Midbrain (tissue), 1 donor: ENCODE measurements around the gene INTS4.
"Not testable (repeated sequence)": the region's sequence is repeated elsewhere in the genome, so short reads cannot be mapped to it uniquely, and the experiment has no call there.

Source experiments
- DNase-seq: peaks from one replicate; lab custom pipeline; 2025; lab: John Stamatoyannopoulos, UW

INTS4 gene

DNA sequence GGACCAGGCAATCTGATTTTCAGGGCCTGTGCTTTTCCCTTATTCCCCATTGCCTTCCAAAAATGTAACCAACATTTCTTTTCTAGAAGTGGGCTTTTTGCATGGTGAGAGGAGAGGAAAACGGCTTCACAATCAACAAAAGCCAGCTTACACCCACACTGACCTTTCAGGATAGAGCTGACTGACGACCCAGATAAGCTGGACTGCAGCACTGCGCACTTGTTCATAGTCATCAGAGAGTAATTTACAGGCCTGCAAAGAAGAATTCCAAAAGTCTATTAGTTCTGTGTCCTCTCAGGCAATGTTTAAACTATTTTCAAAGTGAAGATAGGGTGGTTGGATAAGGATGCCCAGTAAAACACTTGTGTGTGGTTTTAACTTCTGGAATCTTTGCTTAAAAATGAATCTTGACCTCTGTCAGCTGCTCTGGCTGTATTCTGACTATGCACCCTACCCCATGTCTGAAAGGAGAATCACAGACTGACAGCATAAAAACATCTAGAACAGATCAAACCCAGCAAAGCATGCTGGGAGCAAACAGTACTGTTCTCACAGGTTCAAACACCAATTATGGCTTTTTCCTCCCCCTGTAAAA is 35.8 kb downstream of the INTS4 start:
- DNase-seq = not testable (repeated sequence)

DNA sequence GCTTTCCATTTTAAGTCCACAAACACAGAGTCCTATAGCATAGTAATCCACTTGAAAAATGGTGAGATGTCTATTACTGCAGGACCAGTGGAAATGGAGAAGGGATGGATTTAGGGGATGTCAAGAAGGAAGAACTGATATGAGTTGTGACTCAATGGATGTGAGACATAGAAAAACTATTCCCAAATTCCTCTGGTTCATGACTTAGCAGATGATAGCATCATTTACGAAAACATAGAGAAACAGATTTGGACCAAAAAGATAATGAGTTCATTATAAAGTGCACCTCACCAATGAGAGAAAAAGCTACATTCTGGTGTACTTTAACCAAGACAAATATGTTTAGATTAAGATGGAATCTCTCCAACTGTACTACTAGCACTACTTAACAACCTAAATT is 51.2 kb downstream of the INTS4 start:
- not testable (repeated sequence) for DNase-seq

DNA sequence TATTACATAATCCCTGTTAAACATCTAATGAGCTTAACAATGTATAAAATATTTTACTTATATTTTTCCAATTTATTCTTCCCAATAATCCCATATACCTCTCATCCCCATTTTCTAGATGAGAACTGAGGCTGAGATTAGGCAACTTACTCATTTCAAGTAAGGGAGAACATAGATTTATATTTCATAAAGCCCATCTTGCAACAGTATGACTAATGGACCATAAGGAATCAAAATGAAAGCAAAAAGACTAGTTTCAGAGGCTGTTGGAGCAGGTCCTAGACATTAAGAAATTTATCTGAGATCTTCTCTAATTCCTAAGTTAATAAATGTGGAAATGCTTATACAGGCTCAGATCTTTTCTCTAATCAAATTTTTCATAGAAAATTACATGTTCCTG is 52.0 kb downstream of the INTS4 start:
- DNase-seq = not testable (repeated sequence)

DNA sequence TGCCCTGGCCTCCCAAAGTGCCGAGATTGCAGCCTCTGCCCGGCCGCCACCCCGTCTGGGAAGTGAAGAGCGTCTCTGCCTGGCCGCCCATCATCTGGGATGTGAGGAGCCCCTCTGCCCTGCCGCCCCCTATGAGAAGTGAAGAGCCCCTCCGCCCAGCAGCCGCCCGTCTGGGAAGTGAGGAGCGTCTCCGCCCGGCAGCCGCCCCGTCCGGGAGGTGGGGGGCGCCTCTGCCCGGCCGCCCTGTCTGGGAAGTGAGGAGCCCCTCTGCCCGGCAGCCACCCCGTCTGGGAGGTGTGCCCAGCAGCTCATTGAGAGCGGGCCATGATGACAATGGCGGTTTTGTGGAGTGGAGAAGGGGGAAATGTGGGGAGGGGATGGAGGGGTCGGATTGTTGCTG is 60.9 kb downstream of the INTS4 start:
- not testable (repeated sequence) for DNase-seq

DNA sequence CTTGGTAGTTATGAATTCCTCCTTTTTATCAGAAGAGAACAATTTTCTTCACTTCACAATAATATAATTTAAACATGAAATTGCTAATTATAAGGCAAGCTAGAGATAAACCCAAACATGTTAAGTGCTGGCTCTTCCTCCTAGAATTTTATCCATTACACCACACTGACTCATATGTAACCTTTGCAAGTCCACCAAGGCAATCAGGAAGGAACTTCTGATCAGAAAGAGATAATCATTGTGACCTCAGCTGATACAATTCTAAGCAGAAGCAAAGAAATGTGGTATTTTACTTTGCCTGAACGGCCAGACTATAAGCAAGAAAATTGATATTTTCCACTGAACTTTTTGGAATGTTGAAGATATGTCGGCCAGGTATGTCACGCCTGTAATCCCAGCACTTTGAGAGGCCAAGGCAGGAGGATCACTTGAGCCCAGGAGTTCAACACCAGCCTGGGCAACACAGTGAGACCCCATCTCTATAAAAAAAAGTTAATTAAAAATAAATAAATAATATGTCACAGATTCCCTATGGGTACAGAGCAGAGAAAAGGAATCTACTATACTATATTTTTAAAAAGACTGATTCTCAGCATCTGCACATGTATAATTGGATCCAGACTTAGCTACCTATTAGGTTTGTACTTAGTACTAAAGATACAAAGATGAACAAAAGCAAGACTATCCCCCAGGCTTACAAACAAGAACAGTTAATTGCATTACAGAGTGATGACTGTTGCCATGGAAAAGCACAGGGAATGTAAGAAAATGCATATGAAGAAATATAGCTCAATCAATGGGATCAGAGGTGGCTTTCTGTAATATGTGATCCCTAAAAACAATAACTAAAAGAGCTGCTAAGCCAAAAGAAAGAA is 63.9 kb downstream of the INTS4 start:
- not testable (repeated sequence) for DNase-seq

DNA sequence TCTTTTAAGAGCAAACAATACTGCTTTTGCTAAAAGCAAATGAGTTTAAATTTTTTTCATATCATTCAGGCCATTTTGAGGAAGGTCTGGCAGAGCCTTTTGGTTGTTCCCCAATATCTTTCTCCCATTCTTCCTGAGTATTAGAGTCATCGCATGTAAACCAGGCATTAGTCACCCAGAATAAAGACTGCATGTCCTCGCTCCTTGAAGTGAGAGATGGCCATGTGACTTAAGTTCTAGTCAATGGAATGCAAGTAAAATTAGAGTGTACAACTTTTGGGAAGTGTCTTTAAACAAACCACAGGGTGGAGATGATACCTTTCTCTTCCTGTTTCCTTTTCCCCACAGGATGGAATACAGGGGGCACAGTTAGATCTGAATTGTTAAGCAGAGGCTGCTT is 76.8 kb downstream of the INTS4 start:
- DNase-seq = not testable (repeated sequence)

DNA sequence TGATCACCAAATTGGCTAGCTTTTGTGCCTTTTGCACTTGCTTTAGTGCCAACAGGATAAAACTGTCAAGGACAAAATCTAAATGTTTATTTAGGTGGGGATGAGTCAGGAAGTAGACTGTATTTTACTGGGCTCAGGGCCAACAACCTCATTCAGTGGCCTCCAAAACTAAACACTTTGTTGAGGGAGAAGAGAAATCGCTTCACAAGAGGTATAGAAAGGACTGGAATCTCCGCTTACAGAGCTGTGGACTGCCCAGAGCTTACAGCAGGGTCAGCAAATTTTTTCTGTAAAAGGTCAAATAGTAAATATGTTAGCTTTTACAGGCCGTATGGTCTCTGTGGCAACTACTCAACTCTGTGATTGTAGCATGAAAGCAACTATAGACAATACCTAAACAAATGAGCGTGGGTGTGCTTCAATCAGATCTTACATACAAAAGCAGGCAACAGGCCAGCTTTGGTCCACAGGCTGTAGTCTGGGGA is 80.1 kb downstream of the INTS4 start:
- not testable (repeated sequence) for DNase-seq

DNA sequence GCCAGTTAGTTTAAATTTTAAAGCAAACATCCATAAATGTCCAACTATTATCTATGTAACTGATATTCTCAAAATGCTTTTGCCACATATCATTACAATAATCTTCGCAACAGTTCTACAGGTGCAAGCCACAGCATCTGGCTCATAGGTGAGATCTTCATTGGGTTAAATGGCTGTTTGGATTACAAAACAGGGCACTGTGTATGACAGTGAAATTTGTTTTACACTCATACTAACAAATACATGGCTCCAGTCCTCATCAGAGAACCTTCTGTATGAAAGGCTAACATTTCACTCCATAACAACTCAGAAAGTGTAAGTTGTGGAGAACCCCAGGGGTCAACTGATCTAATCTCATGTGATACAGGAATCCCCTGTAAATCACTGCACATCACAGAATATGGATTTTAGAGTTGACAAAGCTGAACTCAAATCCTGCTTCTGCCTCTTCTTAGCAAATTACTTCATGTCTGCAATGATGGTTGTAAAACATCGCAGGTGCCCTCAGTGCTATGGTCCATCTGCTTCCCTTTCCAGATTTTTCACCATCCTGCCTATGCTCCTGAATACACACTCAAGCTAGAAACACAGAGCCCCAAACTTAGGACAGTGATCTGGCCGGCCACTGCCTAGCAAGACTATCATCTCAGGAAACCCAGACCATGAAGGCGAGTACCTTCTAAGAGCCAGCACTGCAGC is 80.7 kb downstream of the INTS4 start:
- not testable (repeated sequence) for DNase-seq

DNA sequence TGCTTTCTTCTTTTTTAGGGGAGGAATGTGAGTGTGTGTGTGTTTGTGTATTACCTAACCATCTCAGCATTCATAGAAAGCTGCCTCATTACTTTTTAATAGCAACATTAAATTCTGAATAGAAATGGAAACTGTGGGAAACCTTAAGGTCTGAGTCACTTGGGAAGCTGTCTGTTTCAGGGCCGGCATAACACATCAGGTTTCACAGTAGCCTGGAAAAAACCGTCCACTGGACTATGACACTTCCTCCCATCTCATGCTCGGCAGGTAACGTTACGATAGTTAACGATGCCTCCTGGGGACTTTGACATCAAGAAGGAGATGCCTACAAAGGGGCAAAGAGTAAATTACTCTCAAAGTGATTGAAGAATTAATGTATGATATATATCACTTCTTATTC is 83.6 kb downstream of the INTS4 start:
- not testable (repeated sequence) for DNase-seq

DNA sequence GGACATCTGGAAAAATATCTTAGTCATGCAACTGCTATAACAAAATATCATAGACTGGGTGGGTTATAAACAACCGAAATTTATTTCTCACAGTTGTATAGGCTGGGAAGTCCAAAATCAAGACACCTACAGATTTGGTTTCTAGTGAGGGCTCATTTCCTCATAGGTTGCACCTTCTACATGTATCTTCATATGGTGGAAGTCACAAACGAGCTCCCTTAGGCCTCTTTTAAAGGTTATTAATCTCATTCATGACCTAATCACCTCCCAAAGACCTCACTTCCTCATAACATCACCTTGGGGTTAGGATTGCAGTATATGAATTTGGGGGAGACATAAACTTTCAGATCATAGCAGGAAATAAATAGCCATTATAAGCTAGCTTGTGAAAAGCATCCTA is 85.2 kb downstream of the INTS4 start:
- DNase-seq = no peak

DNA sequence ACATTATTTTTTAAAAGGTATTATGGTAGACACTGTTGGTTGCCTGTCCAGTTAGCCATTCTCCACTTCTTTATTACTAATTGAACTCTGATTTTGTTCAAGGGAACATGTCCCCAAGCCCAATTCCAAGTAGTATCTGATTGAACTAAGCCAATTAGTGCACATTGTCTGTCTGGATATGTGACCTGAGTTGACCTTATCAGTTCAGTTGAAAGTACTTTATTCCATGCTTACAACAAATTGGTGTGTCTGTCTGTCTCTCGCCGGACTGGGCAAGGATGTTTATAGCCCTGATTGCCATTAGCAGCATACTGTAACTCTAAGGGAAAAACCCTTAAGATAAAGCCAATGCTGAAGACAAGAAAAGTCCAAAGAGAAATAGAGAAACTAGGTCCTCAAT is 85.6 kb downstream of the INTS4 start:
- DNase-seq = no peak

DNA sequence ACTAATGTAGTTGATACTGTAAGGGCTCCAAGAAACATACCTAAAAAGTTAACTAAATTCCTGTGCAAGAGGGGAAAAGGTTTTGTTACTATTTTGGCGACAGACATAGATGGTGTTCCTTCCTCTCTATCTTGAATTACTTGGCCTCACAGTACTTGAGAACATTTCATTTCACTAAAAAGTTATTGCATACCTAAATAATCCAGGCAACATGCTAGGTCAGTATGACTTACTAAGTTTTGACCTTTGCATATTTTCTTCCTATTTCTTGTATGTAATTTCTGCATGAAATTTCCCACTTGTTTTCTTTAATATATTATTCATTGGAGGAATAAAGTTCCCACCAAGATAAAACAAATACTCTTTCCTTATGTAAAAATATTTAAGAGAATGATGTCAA is 99.5 kb downstream of the INTS4 start:
- not testable (repeated sequence) for DNase-seq

DNA sequence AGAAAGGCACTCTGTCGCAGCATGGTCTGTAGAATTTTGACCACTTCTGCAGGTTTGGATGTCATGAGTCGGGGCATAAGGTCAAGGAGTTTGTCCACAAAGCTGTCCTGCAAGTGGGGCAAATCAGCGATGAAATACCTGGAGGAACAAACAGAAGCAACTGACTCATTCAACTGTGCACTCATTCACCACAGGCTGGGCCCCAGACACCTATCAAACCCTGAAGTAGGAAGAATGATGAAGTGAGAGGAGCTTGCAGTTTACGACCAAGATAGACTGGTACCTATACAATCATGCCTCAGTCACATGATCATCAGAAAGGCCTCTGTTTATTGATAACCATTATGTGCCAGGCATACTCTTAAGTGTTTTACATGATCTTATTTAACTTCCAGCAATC is 102.8 kb downstream of the INTS4 start:
- DNase-seq = not testable (repeated sequence)

DNA sequence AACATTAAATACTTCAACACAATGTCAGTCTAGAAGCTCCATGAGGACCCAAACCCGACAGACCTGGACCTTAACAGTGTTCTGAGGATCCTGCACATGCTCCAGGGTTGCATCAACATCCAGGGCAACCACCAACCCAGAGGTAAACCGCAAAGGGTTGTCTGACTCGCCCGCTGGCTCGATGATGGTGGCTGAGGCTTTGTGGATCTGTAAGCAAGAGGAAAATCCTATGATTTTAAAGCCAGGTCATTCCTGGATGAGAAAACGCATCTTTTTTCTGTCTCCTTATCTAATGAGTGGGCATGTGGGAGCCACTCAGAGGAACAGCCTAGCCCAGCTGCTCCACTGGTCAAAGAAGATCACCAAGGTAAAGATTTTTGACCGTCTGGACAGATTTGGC is 103.2 kb downstream of the INTS4 start:
- DNase-seq = not testable (repeated sequence)

DNA sequence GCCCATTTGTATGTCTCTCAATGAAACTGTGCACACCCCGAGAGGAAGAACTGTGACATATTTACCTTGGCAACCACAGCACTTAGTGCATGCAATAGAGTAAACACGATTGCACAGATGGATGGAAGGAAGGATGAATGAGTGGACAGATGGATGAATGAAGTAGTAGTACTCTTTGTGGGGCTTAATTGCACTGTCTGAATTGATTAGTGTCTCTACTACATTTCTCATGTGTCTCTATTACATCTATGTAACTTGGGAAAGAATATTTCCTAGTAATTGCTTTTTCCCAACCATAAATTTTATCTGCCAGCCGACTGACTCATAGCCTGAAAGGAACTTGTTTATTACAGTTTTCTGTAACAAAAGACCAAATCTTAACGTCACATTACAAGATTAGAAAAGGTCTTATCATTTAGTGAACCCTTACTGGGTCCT is 103.8 kb downstream of the INTS4 start:
- not testable (repeated sequence) for DNase-seq

DNA sequence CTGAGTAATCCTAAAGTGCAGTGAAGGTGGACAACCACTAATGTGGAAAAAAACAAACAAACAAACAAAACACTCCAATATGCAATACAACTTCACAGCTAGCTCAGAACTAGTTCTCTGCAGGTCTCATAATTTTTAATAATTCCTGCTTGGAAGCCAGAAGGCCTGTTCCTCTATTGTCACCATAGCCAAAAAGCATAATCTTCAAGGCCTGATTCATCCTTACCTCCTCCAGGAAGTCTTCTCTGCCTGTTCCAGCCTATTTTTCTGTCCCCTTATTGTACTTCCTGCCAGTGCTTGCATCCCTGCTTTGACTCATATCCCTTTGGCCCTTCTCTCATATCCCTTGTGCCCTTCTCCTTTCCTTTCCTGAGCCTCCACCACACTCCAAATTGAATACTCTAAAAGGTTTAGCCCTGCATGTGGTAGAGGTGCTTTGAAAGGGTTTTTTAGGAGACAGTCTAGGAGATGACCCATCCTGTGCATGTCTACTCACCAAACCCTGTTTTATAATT is 104.3 kb downstream of the INTS4 start:
- DNase-seq = not testable (repeated sequence)

DNA sequence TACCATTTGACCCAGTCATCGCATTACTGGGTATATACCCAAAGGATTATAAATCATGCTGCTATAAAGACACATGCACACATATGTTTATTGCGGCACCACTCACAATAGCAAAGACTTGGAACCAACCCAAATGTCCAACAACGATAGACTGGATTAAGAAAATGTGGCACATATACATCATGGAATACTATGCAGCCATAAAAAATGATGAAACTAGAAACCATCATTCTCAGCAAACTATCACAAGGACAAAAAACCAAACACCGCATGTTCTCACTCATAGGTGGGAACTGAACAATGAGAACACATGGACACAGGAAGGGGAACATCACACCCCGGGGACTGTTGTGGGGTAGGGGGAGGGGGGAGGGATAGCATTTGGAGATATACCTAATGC is 105.4 kb downstream of the INTS4 start:
- not testable (repeated sequence) for DNase-seq

DNA sequence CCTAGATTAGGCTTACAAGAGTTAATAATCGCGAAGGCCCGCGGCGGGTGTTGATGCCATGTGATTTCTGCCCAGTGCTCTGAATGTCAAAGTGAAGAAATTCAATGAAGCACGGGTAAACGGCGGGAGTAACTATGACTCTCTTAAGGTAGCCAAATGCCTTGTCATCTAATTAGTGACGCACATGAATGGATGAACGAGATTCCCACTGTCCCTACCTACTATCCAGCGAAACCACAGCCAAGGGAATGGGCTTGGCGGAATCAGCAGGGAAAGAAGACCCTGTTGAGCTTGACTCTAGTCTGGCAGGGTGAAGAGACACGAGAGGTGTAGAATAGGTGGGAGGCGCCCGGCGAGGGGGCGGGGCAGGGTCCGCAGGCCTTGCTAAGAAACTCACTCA is 108.1 kb downstream of the INTS4 start:
- DNase-seq = no peak

DNA sequence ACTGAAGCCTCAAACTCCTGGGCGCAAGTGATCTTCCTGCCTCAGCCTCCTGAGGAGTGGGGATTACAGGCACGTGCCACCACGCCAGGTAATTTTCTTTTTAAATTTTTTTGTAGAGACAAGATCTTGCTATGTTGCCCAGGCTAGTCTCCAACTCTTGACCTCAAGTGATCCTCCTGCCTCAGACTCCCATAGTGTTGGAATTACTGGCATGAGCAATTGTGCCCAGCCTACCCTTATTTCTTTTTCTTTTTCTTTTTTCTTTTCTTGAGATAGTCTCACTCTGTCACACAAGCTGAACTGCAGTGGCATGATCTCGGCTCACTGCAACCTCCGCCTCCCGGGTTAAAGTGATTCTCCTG is 109.7 kb downstream of the INTS4 start:
- DNase-seq = no peak

DNA sequence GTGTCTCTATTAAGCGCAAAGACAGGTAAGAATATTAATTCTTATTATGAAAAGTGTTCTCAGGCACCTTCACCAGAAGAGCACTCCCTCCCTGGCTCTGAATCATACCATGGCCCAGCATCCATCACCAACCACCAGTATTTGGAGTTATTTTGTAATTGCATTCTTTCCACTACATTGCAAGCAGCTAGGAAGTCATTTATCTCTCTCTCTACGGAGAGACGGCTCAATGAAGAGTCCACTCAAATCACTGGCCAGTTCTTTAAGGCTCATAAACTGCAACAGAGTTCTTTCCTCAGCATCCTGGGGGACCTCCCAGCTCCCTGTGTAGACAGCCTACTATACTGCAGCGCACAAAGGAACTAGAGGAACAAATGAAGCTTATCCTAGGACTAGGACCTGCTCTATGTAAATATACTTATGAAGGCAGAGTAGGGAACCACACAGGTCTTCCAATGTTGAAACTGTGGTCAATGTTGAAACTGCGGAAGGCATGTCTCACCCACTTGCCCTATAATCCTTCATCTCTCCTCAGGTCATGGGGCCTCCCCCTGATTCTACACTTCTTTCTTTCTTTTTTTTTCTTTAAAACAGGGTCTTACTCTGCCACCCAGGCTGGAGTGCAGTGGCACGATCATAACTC is 110.2 kb downstream of the INTS4 start:
- no peak for DNase-seq

DNA sequence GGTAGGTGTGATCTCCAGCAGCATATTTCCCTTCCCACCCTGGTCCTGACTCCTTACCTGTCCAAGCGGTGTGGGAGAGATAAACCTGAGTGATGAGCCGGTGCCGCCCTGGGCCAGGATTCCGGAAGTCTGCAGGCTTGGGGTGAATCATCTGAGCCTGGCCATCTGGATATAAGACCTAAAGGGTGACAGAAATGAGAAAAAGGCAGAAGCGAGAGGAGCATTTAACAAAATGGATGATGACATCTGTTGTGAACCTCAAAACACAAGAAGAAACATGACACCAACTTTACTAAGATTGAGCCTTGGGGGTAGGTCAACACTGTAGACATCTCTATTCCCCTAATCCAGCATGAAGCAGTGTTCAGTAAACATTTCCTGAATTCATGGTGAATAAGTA is 110.7 kb downstream of the INTS4 start:
- DNase-seq = no peak

DNA sequence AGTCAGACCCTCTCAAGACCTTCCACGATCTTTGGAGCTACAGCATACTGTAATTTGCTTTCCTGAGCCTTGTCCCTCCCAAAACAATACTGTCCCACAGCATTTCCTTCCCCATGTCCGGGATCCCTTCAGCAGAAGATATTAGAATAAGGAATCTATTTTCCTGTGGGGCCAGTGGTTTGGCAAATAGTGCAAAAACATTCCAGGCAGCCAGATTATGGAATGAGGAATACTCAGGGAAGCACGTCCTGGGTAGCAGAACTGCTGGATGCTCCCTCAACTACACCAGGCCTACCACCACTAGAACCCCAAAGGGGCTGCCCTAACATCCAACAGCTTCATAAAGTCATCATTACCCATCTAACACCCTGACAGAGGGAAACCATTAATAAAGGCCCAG is 112.1 kb downstream of the INTS4 start:
- no peak for DNase-seq
